A549 (cell line): Measurements from ENCODE around the gene PCNX2. TPM values are rescaled to one million over a fixed set of nuclear protein-coding genes. Genes with fewer than 3 reads are reported as not detected.
A peak's percentile ranks its signal among the peaks of the same experiment; 100 is the strongest.

Source experiments
- ATAC-seq, 2 experiments: fragments of 200-7000 bp in 1 of 2; fragments of >200 bp in 1 of 2; cut with Nextera tagmentation in 1 of 2; cut with Tn5 transposase in 1 of 2; 3 replicates each; pipeline versions ENCODE4 v1.8.0 to v1.9.1; 2018 to 2020; ENCODE audit warnings: mild to moderate bottlenecking in 1 of 2, moderate library complexity in 1 of 2
- CTCF ChIA-PET: fragments of 300-600 bp; sonication (Branson Sonifier 250); formaldehyde crosslinking; extraction: SDS; loops from one replicate; lab custom pipeline; 2021; ENCODE audit warnings: antibody characterized with exemption, inconsistent platforms; lab: Yijun Ruan, JAX
- POLR2A ChIA-PET: fragments of 350-600 bp; formaldehyde crosslinking; extraction: SDS; loops from one replicate; lab custom pipeline; 2021; ENCODE audit warnings: antibody characterized with exemption, inconsistent platforms; lab: Yijun Ruan, JAX
- DNase-seq, 2 experiments: peaks; one replicate each; pipeline versions ENCODE4 v3.0.0 to v3.0.0-alpha.2; 2011 to 2016; ENCODE audit warnings: low read depth in 1 of 2, low spot score in 1 of 2
- FAIRE-seq: peaks from 2 replicates; lab custom pipeline; 2011; peaks lifted over from hg19 to GRCh38; lab: Jason Lieb, UNC
- H3K27ac ChIP-seq, 2 experiments: fragments of >200 bp; sonication (Bioruptor Twin); formaldehyde crosslinking; 3 replicates each; pipeline ENCODE4 v1.5.1; 2016 to 2017
- H3K4me1 ChIP-seq: fragments of >200 bp; sonication (Bioruptor Twin); formaldehyde crosslinking; 3 replicates; pipeline ENCODE4 v1.6.1; 2016
- H3K4me2 ChIP-seq: fragments of >200 bp; sonication (Bioruptor Twin); formaldehyde crosslinking; 3 replicates; pipeline ENCODE4 v1.6.1; 2016
- H3K4me3 ChIP-seq: fragments of >200 bp; sonication (Bioruptor Twin); formaldehyde crosslinking; 3 replicates; pipeline ENCODE4 v1.5.1; 2016
- H3K9me3 ChIP-seq: fragments of >200 bp; sonication (Bioruptor Twin); formaldehyde crosslinking; 3 replicates; pipeline ENCODE4 v1.6.1; 2016
- ATOH8 ChIP-seq: fragments of 250-450 bp; sonication (Bioruptor Pico); IDR thresholded peaks from 2 replicates; pipeline ENCODE4 v1.5.0; 2020; ENCODE audit warnings: low read depth, mild to moderate bottlenecking, moderate library complexity
- BHLHE40 ChIP-seq: IDR thresholded peaks from 2 replicates; pipeline ENCODE4 v1.6.1; 2012; ENCODE audit warnings: low read depth, low read length, inconsistent platforms
- CBX2 ChIP-seq: fragments of 200-600 bp; sonication (generic); IDR thresholded peaks from 2 replicates; pipeline ENCODE4 v1.6.1; 2016; ENCODE audit warnings: low read depth, mild to moderate bottlenecking, borderline replicate concordance
- CBX8 ChIP-seq: fragments of 200-600 bp; sonication (generic); IDR thresholded peaks from 2 replicates; pipeline ENCODE4 v1.6.1; 2016
- CTCF ChIP-seq: fragments of >200 bp; sonication (Bioruptor Twin); formaldehyde crosslinking; IDR thresholded peaks from 3 replicates; pipeline ENCODE4 v1.5.1; 2016
- E2F6 ChIP-seq: IDR thresholded peaks from 2 replicates; pipeline ENCODE4 v1.6.1; 2012; ENCODE audit warnings: low read depth, borderline replicate concordance
- EHMT2 ChIP-seq: fragments of 200-600 bp; sonication (generic); IDR thresholded peaks from 2 replicates; pipeline ENCODE4 v1.6.1; 2016; ENCODE audit warnings: antibody characterized with exemption, low read depth, mild to moderate bottlenecking, moderate library complexity
- ELK1 ChIP-seq: fragments of 150-350 bp; IDR thresholded peaks from 2 replicates; pipeline ENCODE4 v1.6.1; 2014; ENCODE audit warnings: low read depth, mild to moderate bottlenecking, low read length
- EP300 ChIP-seq, 2 experiments: fragments of >200 bp; sonication (Bioruptor Twin); formaldehyde crosslinking; IDR thresholded peaks; 2 replicates in 1 of 2; 3 replicates in 1 of 2; pipeline ENCODE4 v1.6.1; 2016 to 2017
- ESRRA ChIP-seq: fragments of 150-350 bp; IDR thresholded peaks from 2 replicates; pipeline ENCODE4 v1.6.1; 2014; ENCODE audit warnings: mild to moderate bottlenecking, low read length, borderline replicate concordance
- FOSB ChIP-seq: fragments of 250-450 bp; sonication (Bioruptor Pico); IDR thresholded peaks from 2 replicates; pipeline ENCODE4 v1.5.0; 2020; ENCODE audit warnings: mild to moderate bottlenecking, moderate library complexity
- FOSL2 ChIP-seq, 2 experiments: fragments of 450-650 bp in 1 of 2; fragments of >200 bp in 1 of 2; sonication (Bioruptor Twin) in 1 of 2; formaldehyde crosslinking; IDR thresholded peaks; 2 replicates each; pipeline versions ENCODE4 v1.5.0 to v1.6.1; 2016 to 2020; ENCODE audit warnings: mild to moderate bottlenecking in 1 of 2, moderate library complexity in 1 of 2
- FOXS1 ChIP-seq: fragments of 250-450 bp; sonication (Bioruptor Pico); IDR thresholded peaks from 2 replicates; pipeline ENCODE4 v1.5.0; 2020; ENCODE audit warnings: mild to moderate bottlenecking, moderate library complexity
- GATA3 ChIP-seq: IDR thresholded peaks from 2 replicates; pipeline ENCODE4 v1.6.1; 2012; ENCODE audit warnings: borderline replicate concordance
- HDAC2 ChIP-seq: fragments of 200-600 bp; sonication (generic); IDR thresholded peaks from 2 replicates; pipeline ENCODE4 v1.6.1; 2016
- JUNB ChIP-seq: fragments of >200 bp; sonication (Bioruptor Twin); formaldehyde crosslinking; IDR thresholded peaks from 2 replicates; pipeline ENCODE4 v1.6.1; 2016
- MAFK ChIP-seq: fragments of 450-650 bp; IDR thresholded peaks from 2 replicates; pipeline ENCODE4 v1.6.1; 2014; ENCODE audit not compliant: partially characterized antibody
- MAX ChIP-seq: IDR thresholded peaks from 2 replicates; pipeline ENCODE4 v1.6.1; 2012
- MAZ ChIP-seq: fragments of 150-350 bp; IDR thresholded peaks from 2 replicates; pipeline ENCODE4 v1.6.1; 2014; ENCODE audit warnings: antibody characterized with exemption, low read depth, low read length, borderline replicate concordance
- NFE2L2 ChIP-seq: fragments of 150-350 bp; conservative IDR thresholded peaks from 2 replicates; pipeline ENCODE4 v1.6.1; 2014; ENCODE audit warnings: low read length
- NPAS2 ChIP-seq: fragments of 250-450 bp; sonication (Bioruptor Pico); IDR thresholded peaks from 2 replicates; pipeline ENCODE4 v1.8.0; 2022; ENCODE audit warnings: mild to moderate bottlenecking, moderate library complexity, borderline replicate concordance
- POLR2A ChIP-seq: IDR thresholded peaks from 2 replicates; pipeline ENCODE4 v1.6.1; 2012; ENCODE audit warnings: mild to moderate bottlenecking, low read length
- RAD21 ChIP-seq, 2 experiments: fragments of >200 bp in 1 of 2; sonication (Bioruptor Twin) in 1 of 2; formaldehyde crosslinking in 1 of 2; IDR thresholded peaks in 1 of 2; conservative IDR thresholded peaks in 1 of 2; 2 replicates in 1 of 2; 3 replicates in 1 of 2; pipeline ENCODE4 v1.6.1; 2012 to 2018; ENCODE audit warnings: inconsistent platforms in 1 of 2
- RARB ChIP-seq: fragments of 250-450 bp; sonication (Bioruptor Pico); IDR thresholded peaks from 2 replicates; pipeline ENCODE4 v1.8.0; 2021; ENCODE audit warnings: mild to moderate bottlenecking, moderate library complexity
- RCOR1 ChIP-seq: fragments of 150-350 bp; IDR thresholded peaks from 2 replicates; pipeline ENCODE4 v1.6.1; 2014; ENCODE audit warnings: antibody characterized with exemption, low read length, low read depth
- REST ChIP-seq: fragments of 200-600 bp; sonication (generic); IDR thresholded peaks from 2 replicates; pipeline ENCODE4 v1.6.1; 2016; ENCODE audit warnings: antibody characterized with exemption, mild to moderate bottlenecking, moderate library complexity
- RFX5 ChIP-seq: fragments of 450-650 bp; IDR thresholded peaks from 2 replicates; pipeline ENCODE4 v1.7.1; 2014; ENCODE audit warnings: antibody characterized with exemption, mild to moderate bottlenecking, moderate library complexity
- SMC3 ChIP-seq: fragments of >200 bp; sonication (Bioruptor Twin); formaldehyde crosslinking; IDR thresholded peaks from 3 replicates; pipeline ENCODE4 v1.6.1; 2018; ENCODE audit warnings: inconsistent platforms
- SREBF2 ChIP-seq: fragments of 450-650 bp; IDR thresholded peaks from 2 replicates; pipeline ENCODE4 v1.6.1; 2014; ENCODE audit warnings: mild to moderate bottlenecking, moderate library complexity
- TFCP2L1 ChIP-seq: fragments of 250-450 bp; sonication (Bioruptor Pico); IDR thresholded peaks from 2 replicates; pipeline ENCODE4 v1.5.0; 2021; ENCODE audit warnings: mild to moderate bottlenecking
- USF2 ChIP-seq: fragments of 450-650 bp; IDR thresholded peaks from 2 replicates; pipeline ENCODE4 v1.6.1; 2014; ENCODE audit warnings: antibody characterized with exemption
- ZC3H11A ChIP-seq: fragments of 450-650 bp; IDR thresholded peaks from 2 replicates; pipeline ENCODE4 v1.6.1; 2014; ENCODE audit warnings: antibody characterized with exemption, mild to moderate bottlenecking
- ZSCAN20 ChIP-seq: fragments of 250-450 bp; sonication (Bioruptor Pico); IDR thresholded peaks from 2 replicates; pipeline ENCODE4 v1.8.0; 2022; ENCODE audit warnings: mild to moderate bottlenecking, moderate library complexity
- WGBS: methylation state at CpG from one replicate; pipeline ENCODE4 v1.1.6; 2017; ENCODE audit errors: missing lambda C conversion rate; 5-methylcytosine and 5-hydroxymethylcytosine counted together
- polyA plus RNA-seq, 4 experiments: library from polyadenylated mRNA; depleted of rRNA in 3 of 4; stranded (reverse); fragments of >200 nt; fragmentation: RNase III in 1 of 4; extraction: RNeasy Plus Mini Kit Qiagen cat#74134 plus additional on column Dnase treatment in 1 of 4; gene quantifications; 2 replicates in 3 of 4; 3 replicates in 1 of 4; pipeline ENCODE4 v1.2.3, GENCODE V29; 2011 to 2017

PCNX2 gene
- polyA plus RNA-seq, 2 of the 4 experiments (the other 2 are of a cell fraction): 8.8 to 27.2 TPM

- peak; percentile 54 to 57; a peak in 3 of 6 replicates for ATAC-seq
- TF ChIP-seq MAZ (no peak), EP300 (IDR thresholded peaks at IDR 0.05) (no peak; a peak in 1 of 5 replicates), POLR2A (no peak), CTCF (no peak), GATA3 (no peak), FOSL2 (IDR thresholded peaks at IDR 0.05) (no peak), FOSL2 (CRISPR knock-in tag; IDR thresholded peaks at IDR 0.05) (peak; percentile 62; the same call in 1 of the 2 replicates), ELK1 (no peak), RAD21 (conservative IDR thresholded peaks at IDR 0.05 in 1 of 2, IDR thresholded peaks at IDR 0.05 in 1 of 2) (0 out of 5 replicates have a peak, but pooled peaks of 1 of the 2 experiments have one; percentile 13), NFE2L2 (no peak), NPAS2 (CRISPR knock-in tag) (no peak), CBX2 (no peak), RFX5 (no peak), REST (no peak), TFCP2L1 (CRISPR knock-in tag) (no peak), USF2 (no peak), ATOH8 (CRISPR knock-in tag) (no peak), CBX8 (no peak), ZSCAN20 (CRISPR knock-in tag) (no peak), JUNB (peak; percentile 70), HDAC2 (no peak), E2F6 (no peak), ESRRA (no peak), EHMT2 (no peak), MAX (no peak), SREBF2 (no peak), RCOR1 (no peak), FOXS1 (CRISPR knock-in tag) (no peak), ZC3H11A (no peak), RARB (CRISPR knock-in tag) (no peak), BHLHE40 (no peak), SMC3 (no peak), FOSB (CRISPR knock-in tag) (no peak), MAFK (peak; percentile 83)
These were observed 197.5 kb downstream of the PCNX2 start for GRCh38 chr1:233097959-233098580.

More at GRCh38 chr1:233097959-233098580, 197.5 kb downstream of the PCNX2 start:
- POLR2A ChIA-PET: no interaction called here
- Histone ChIP-seq H3K4me2 (peak overlapping the region; percentile 47), H3K27ac (peak overlapping the region; percentile 51 to 72; a peak in 5 of 6 replicates), H3K9me3 (no peaks in the 10 kb centered on the region), H3K4me3 (no peak overlapping the region), H3K4me1 (peaks cover 23% of the 10 kb centered on the region)
- 82% methylated on average over 1 of the region's 1 CpG for WGBS
- CTCF ChIA-PET: interaction anchor here (0.6 to 0.9 kb wide), 3 partner anchors 9 to 23 kb away, joined by 3 read pairs; no protein-coding TSS in a partner anchor
- FAIRE-seq (no peak), DNase-seq (peak in 1 of 2 experiments; percentile 37)
